Thoracic aorta (tissue), 2 donors: ENCODE data around the gene ATP1B1. TPM values are rescaled to one million over a fixed set of nuclear protein-coding genes. Genes with fewer than 3 reads are reported as not detected.
A peak's percentile ranks its signal among the peaks of the same experiment; 100 is the strongest.

ENCODE experiments used
- ATAC-seq: fragments of 150-250 bp; one replicate; pipeline ENCODE4 v1.8.0; 2017; ENCODE audit warnings: low read depth; ENCODE audit not compliant: insufficient number of reproducible peaks, low FRiP score
- DNase-seq: peaks from one replicate; pipeline ENCODE4 v3.0.0-alpha.2; 2020; ENCODE audit warnings: low spot score
- H3K27ac ChIP-seq, 2 donors: fragments of 200-600 bp; sonication (generic); 1 replicate in 1 of 2; 2 replicates in 1 of 2; pipeline ENCODE4 v1.5.1; 2016; ENCODE audit warnings: mild to moderate bottlenecking in 2 of 2, moderate library complexity in 2 of 2
- H3K27me3 ChIP-seq: fragments of 200-600 bp; sonication (generic); replicated peaks from 2 replicates; pipeline ENCODE4 v1.6.0; 2016; ENCODE audit warnings: mild to moderate bottlenecking; ENCODE audit not compliant: insufficient read depth
- H3K36me3 ChIP-seq: fragments of 200-600 bp; sonication (generic); one replicate; pipeline ENCODE4 v1.5.1; 2016
- H3K4me1 ChIP-seq, 2 donors: fragments of 200-600 bp; sonication (generic); 1 replicate in 1 of 2; 2 replicates in 1 of 2; pipeline versions ENCODE4 v1.5.1 to v1.6.0; 2016; ENCODE audit warnings: low read depth in 2 of 2, mild to moderate bottlenecking in 1 of 2; ENCODE audit not compliant: control insufficient read depth in 1 of 2
- H3K4me3 ChIP-seq: fragments of 200-600 bp; sonication (generic); 2 replicates; pipeline ENCODE4 v1.5.1; 2016; ENCODE audit warnings: mild to moderate bottlenecking
- H3K9me3 ChIP-seq: fragments of 200-600 bp; sonication (generic); 2 replicates; pipeline ENCODE4 v1.5.1; 2016
- CTCF ChIP-seq: fragments of 200-600 bp; sonication (generic); IDR thresholded peaks from one replicate; pipeline ENCODE4 v1.5.1; 2019; ENCODE audit warnings: antibody characterized with exemption
- total RNA-seq, 2 donors: library from RNA; depleted of rRNA; stranded (reverse); fragments of >200 nt; gene quantifications; one replicate each; pipeline versions ENCODE4 v1.1.0 to v1.2.3, GENCODE V29; 2016

The ATP1B1 gene
- total RNA-seq, 2 donors from 2014 or later = 19.4 to 33.9 TPM

- ATAC-seq = no peak
- no peaks in the 10 kb centered on the region for H3K27me3 ChIP-seq
- TF ChIP-seq CTCF = no peak
- no peak overlapping the region for H3K4me3 ChIP-seq
- no peak overlapping the region for H3K27ac ChIP-seq
- peaks cover 16 to 47% of the 10 kb centered on the region in 2 donors for H3K4me1 ChIP-seq
- no peaks in the 10 kb centered on the region for H3K36me3 ChIP-seq
- no peaks in the 10 kb centered on the region for H3K9me3 ChIP-seq
- no peak for DNase-seq
These were observed 4.4 kb downstream of the ATP1B1 start for GRCh38 chr1:169110689-169111447.

GRCh38 chr1:169111472-169111871, 5.0 kb downstream of the ATP1B1 start:
- Histone ChIP-seq H3K27ac (no peak overlapping the region), H3K4me1 (peaks cover 16 to 47% of the 10 kb centered on the region in 2 donors), H3K4me3 (no peak overlapping the region), H3K27me3 (no peaks in the 10 kb centered on the region), H3K36me3 (no peaks in the 10 kb centered on the region), H3K9me3 (no peaks in the 10 kb centered on the region)
- DNase-seq (no peak), ATAC-seq (no peak)
- TF ChIP-seq CTCF = no peak

- H3K9me3 ChIP-seq = no peaks in the 10 kb centered on the region
- H3K4me3 ChIP-seq = no peak overlapping the region
- no peak overlapping the region for H3K27ac ChIP-seq
- TF ChIP-seq CTCF = no peak
- H3K27me3 ChIP-seq = no peaks in the 10 kb centered on the region
- DNase-seq (no peak), ATAC-seq (no peak)
- H3K4me1 ChIP-seq = peaks cover 16 to 46% of the 10 kb centered on the region in 2 donors
- no peaks in the 10 kb centered on the region for H3K36me3 ChIP-seq
These were observed 5.8 kb downstream of the ATP1B1 start for GRCh38 chr1:169112241-169112640.

- no peak overlapping the region for H3K4me3 ChIP-seq
- no peaks in the 10 kb centered on the region for H3K27me3 ChIP-seq
- no peaks in the 10 kb centered on the region for H3K36me3 ChIP-seq
- H3K4me1 ChIP-seq = peaks cover 16 to 32% of the 10 kb centered on the region in 2 donors
- no peak for DNase-seq
- no peak for TF ChIP-seq CTCF
- ATAC-seq = no peak
- peak overlapping the region in 1 of 2 donors; percentile 16 for H3K27ac ChIP-seq
- no peaks in the 10 kb centered on the region for H3K9me3 ChIP-seq
These were observed 7.2 kb downstream of the ATP1B1 start for GRCh38 chr1:169113613-169114119.

- no peaks in the 10 kb centered on the region for H3K27me3 ChIP-seq
- H3K36me3 ChIP-seq = no peaks in the 10 kb centered on the region
- DNase-seq (no peak), ATAC-seq (no peak)
- H3K27ac ChIP-seq = no peak overlapping the region
- no peaks in the 10 kb centered on the region for H3K9me3 ChIP-seq
- no peak for TF ChIP-seq CTCF
- peaks cover 8 to 11% of the 10 kb centered on the region in 2 donors for H3K4me1 ChIP-seq
- no peak overlapping the region for H3K4me3 ChIP-seq
These were observed 9.5 kb downstream of the ATP1B1 start for GRCh38 chr1:169115891-169116585.
